H1 (cell line): ENCODE measurements around the gene ALG2.

Experiments
- JUND ChIP-seq: IDR thresholded peaks from 2 replicates; pipeline ENCODE4 v1.6.1; 2011; ENCODE audit warnings: mild to moderate bottlenecking, improper control_type of control experiment, low read length
- POLR2A ChIP-seq, 2 experiments: IDR thresholded peaks; 1 replicate in 1 of 2; 2 replicates in 1 of 2; pipeline ENCODE4 v1.6.1; 2011; ENCODE audit warnings: low read depth in 2 of 2, low read length in 2 of 2, mild to moderate bottlenecking in 2 of 2; ENCODE audit errors: control extremely low read depth in 1 of 2
- RNF2 ChIP-seq: fragments of 200-900, 300-1000 bp; sonication (generic); IDR thresholded peaks from 2 replicates; pipeline ENCODE4 v1.7.1; 2016; ENCODE audit warnings: borderline replicate concordance, low read depth, mild to moderate bottlenecking, antibody characterized with exemption, low read length; ENCODE audit not compliant: poor library complexity, severe bottlenecking; ENCODE audit errors: missing control alignments
- SIN3A ChIP-seq, 2 experiments: IDR thresholded peaks in 1 of 2; conservative IDR thresholded peaks in 1 of 2; 2 replicates each; pipeline ENCODE4 v1.6.1; 2011 to 2012; ENCODE audit warnings: low read length in 2 of 2, improper control_type of control experiment in 1 of 2, low read depth in 1 of 2, mild to moderate bottlenecking in 1 of 2
- SP1 ChIP-seq: IDR thresholded peaks from 2 replicates; pipeline ENCODE4 v1.6.1; 2011; ENCODE audit warnings: low read depth, low read length
- TF ChIP-seq, protein P1 (sequence below), 3 experiments: IDR thresholded peaks; 1 replicate in 2 of 3; 2 replicates in 1 of 3; pipeline versions ENCODE4 v1.5.1 to v1.6.1; 2011; ENCODE audit warnings: low read length in 3 of 3, mild to moderate bottlenecking in 3 of 3, inconsistent platforms in 2 of 3, low read depth in 1 of 3, moderate library complexity in 1 of 3; ENCODE audit not compliant: insufficient read depth in 1 of 3; ENCODE audit errors: control extremely low read depth in 1 of 3
- TF ChIP-seq, protein P2 (sequence below): IDR thresholded peaks from 2 replicates; pipeline ENCODE4 v1.6.1; 2011; ENCODE audit warnings: low read length, improper control_type of control experiment

DNA sequence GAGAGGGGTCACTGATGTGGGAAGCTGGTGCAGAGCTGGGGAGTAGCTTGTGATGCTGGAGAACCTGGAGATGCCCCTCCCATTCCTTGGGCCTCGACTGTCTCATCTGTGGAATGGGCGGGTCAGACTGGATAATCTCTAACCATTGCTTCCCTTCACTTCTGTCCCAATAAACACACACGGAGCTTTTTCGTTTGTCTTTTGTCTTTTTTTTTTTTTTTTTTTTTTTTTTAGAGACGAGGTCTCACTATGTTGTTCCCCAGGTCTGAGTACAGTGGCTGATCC, 36.5 kb downstream of the ALG2 start:
- TF ChIP-seq, protein P1, sequence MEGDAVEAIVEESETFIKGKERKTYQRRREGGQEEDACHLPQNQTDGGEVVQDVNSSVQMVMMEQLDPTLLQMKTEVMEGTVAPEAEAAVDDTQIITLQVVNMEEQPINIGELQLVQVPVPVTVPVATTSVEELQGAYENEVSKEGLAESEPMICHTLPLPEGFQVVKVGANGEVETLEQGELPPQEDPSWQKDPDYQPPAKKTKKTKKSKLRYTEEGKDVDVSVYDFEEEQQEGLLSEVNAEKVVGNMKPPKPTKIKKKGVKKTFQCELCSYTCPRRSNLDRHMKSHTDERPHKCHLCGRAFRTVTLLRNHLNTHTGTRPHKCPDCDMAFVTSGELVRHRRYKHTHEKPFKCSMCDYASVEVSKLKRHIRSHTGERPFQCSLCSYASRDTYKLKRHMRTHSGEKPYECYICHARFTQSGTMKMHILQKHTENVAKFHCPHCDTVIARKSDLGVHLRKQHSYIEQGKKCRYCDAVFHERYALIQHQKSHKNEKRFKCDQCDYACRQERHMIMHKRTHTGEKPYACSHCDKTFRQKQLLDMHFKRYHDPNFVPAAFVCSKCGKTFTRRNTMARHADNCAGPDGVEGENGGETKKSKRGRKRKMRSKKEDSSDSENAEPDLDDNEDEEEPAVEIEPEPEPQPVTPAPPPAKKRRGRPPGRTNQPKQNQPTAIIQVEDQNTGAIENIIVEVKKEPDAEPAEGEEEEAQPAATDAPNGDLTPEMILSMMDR (IDR thresholded peaks at IDR 0.05; ENCODE audit: control extremely low read depth in 1 of 3, insufficient read depth in 1 of 3, low read depth in 1 of 3, low read length in 3 of 3): no peak
- TF ChIP-seq POLR2A (IDR thresholded peaks at IDR 0.05; ENCODE audit: control extremely low read depth in 1 of 2, low read depth in 2 of 2, low read length in 2 of 2) (no peak), SIN3A (conservative IDR thresholded peaks at IDR 0.05 in 1 of 2, IDR thresholded peaks at IDR 0.05 in 1 of 2; ENCODE audit: low read depth in 1 of 2, low read length in 2 of 2) (no peak), JUND (no peak), RNF2 (no peak), SP1 (no peak)
- TF ChIP-seq, protein P2, sequence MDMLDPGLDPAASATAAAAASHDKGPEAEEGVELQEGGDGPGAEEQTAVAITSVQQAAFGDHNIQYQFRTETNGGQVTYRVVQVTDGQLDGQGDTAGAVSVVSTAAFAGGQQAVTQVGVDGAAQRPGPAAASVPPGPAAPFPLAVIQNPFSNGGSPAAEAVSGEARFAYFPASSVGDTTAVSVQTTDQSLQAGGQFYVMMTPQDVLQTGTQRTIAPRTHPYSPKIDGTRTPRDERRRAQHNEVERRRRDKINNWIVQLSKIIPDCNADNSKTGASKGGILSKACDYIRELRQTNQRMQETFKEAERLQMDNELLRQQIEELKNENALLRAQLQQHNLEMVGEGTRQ: no peak
